HepG2 (cell line): ENCODE results near the gene LITAFD. TPM values are rescaled to one million over a fixed set of nuclear protein-coding genes. Genes with fewer than 3 reads are reported as not detected.
A peak's percentile ranks its signal among the peaks of the same experiment; 100 is the strongest.

Experiments used
- AFF4 ChIP-seq: sonication (generic); formaldehyde crosslinking; IDR thresholded peaks from 2 replicates; pipeline ENCODE4 v1.4.0; 2020; ENCODE audit warnings: missing genetic modification reagents
- ARHGAP35 ChIP-seq: sonication (generic); formaldehyde crosslinking; IDR thresholded peaks from 2 replicates; pipeline ENCODE4 v1.9.0; 2022; ENCODE audit warnings: mild to moderate bottlenecking, inconsistent platforms, moderate library complexity, missing genetic modification reagents, borderline replicate concordance
- CC2D1A ChIP-seq: sonication (generic); formaldehyde crosslinking; IDR thresholded peaks from 2 replicates; pipeline ENCODE4 v1.8.1; 2023; ENCODE audit warnings: mild to moderate bottlenecking, missing genetic modification reagents
- CEBPG ChIP-seq: IDR thresholded peaks from 2 replicates; pipeline ENCODE4 v1.6.1; 2016
- E2F1 ChIP-seq: sonication (generic); formaldehyde crosslinking; IDR thresholded peaks from 2 replicates; pipeline ENCODE4 v1.5.0; 2020; ENCODE audit warnings: missing genetic modification reagents
- IKZF1 ChIP-seq: fragments of 450-650 bp; IDR thresholded peaks from 2 replicates; pipeline ENCODE4 v1.7.1; 2016
- MYNN ChIP-seq: sonication (generic); formaldehyde crosslinking; IDR thresholded peaks from 2 replicates; pipeline ENCODE4 v1.4.0; 2020; ENCODE audit warnings: mild to moderate bottlenecking, low read depth, missing genetic modification reagents
- NR1H2 ChIP-seq: sonication (generic); formaldehyde crosslinking; IDR thresholded peaks from 2 replicates; pipeline ENCODE4 v1.8.1; 2022; ENCODE audit warnings: low read depth, missing genetic modification reagents, borderline replicate concordance
- PATZ1 ChIP-seq: sonication (generic); formaldehyde crosslinking; IDR thresholded peaks from 2 replicates; pipeline ENCODE4 v1.4.0; 2020; ENCODE audit warnings: missing genetic modification reagents
- PCBP1 ChIP-seq: fragments of 200-400 bp; formaldehyde crosslinking; IDR thresholded peaks from 2 replicates; pipeline ENCODE4 v1.6.1; 2017; ENCODE audit warnings: mild to moderate bottlenecking, low read depth, low read length, borderline replicate concordance
- SALL2 ChIP-seq: sonication (generic); formaldehyde crosslinking; IDR thresholded peaks from 2 replicates; pipeline ENCODE4 v1.8.1; 2023; ENCODE audit warnings: mild to moderate bottlenecking, missing genetic modification reagents, inconsistent platforms
- ZNF33A ChIP-seq: sonication (generic); formaldehyde crosslinking; IDR thresholded peaks from 2 replicates; pipeline ENCODE4 v1.5.1; 2020; ENCODE audit warnings: missing genetic modification reagents, mild to moderate bottlenecking, moderate library complexity, borderline replicate concordance
- ZNF496 ChIP-seq: sonication (generic); formaldehyde crosslinking; IDR thresholded peaks from 2 replicates; pipeline ENCODE4 v1.8.1; 2023; ENCODE audit warnings: mild to moderate bottlenecking, moderate library complexity, missing genetic modification reagents; ENCODE audit not compliant: insufficient replicate concordance
- ZNF609 ChIP-seq: sonication (generic); formaldehyde crosslinking; IDR thresholded peaks from 2 replicates; pipeline ENCODE4 v1.4.0; 2020; ENCODE audit warnings: mild to moderate bottlenecking, missing genetic modification reagents, borderline replicate concordance
- ZNF615 ChIP-seq: sonication (generic); formaldehyde crosslinking; IDR thresholded peaks from 2 replicates; pipeline ENCODE4 v1.5.0; 2020; ENCODE audit warnings: mild to moderate bottlenecking, missing genetic modification reagents, borderline replicate concordance
- ZNF737 ChIP-seq: sonication (generic); formaldehyde crosslinking; IDR thresholded peaks from 2 replicates; pipeline ENCODE4 v1.5.0; 2020; ENCODE audit warnings: missing genetic modification reagents, mild to moderate bottlenecking, borderline replicate concordance
- polyA plus RNA-seq, 8 experiments: library from polyadenylated mRNA; depleted of rRNA in 3 of 8; stranded (reverse) in 7 of 8; unstranded in 1 of 8; fragments of >200 nt; fragmentation: Illumina TruSeq in 4 of 8; extraction: Trizol in 4 of 8; gene quantifications; 2 replicates each; pipeline versions ENCODE4 v1.2.1 to v1.2.3, GENCODE V29; 2011 to 2016; ENCODE audit warnings: low read depth in 4 of 8, missing spikeins in 1 of 8, mixed read lengths in 1 of 8; ENCODE audit not compliant: insufficient read depth in 1 of 8
- total RNA-seq, 5 experiments: library from RNA; depleted of rRNA; stranded (reverse); fragments of >200 nt; fragmentation: Illumina TruSeq; extraction: Trizol; gene quantifications; 2 replicates each; pipeline ENCODE4 v1.2.3, GENCODE V29; 2016; ENCODE audit warnings: low read depth in 1 of 5

The LITAFD gene
- total and polyA plus RNA-seq, 2 of the 13 experiments (the other 11 are each of a cell fraction or from before 2014, with no cell fraction given): not detected

GRCh38 chr16:8850279-8850885 lies 31.8 kb upstream of the LITAFD start (continued):
- peak; percentile 91 for TF ChIP-seq ARHGAP35 (CRISPR knock-in tag)
- TF ChIP-seq SALL2 (CRISPR knock-in tag): peak; percentile 71; the same call in 1 of the 2 replicates
- TF ChIP-seq ZNF496 (CRISPR knock-in tag): no peak
- TF ChIP-seq NR1H2 (CRISPR knock-in tag): no peak
- peak; percentile 89; the same call in 1 of the 2 replicates for TF ChIP-seq ZNF609 (CRISPR knock-in tag)
- TF ChIP-seq CEBPG (CRISPR knock-in tag): peak; percentile 61
- no peak for TF ChIP-seq MYNN (CRISPR knock-in tag)
- TF ChIP-seq IKZF1: no peak
- TF ChIP-seq E2F1: no peak
- no peak for TF ChIP-seq ZNF737 (CRISPR knock-in tag)
- TF ChIP-seq PCBP1: no peak
- TF ChIP-seq ZNF33A (CRISPR knock-in tag): no peak
- 0 out of 2 replicates have a peak, but pooled peaks have one; percentile 34 for TF ChIP-seq AFF4 (CRISPR knock-in tag)
- no peak for TF ChIP-seq ZNF615
- TF ChIP-seq CC2D1A: no peak
- TF ChIP-seq PATZ1 (CRISPR knock-in tag): peak; percentile 87
